Heart right ventricle (tissue), 16 donors: Measurements from ENCODE around the gene LY6G5B. TPM values are rescaled to one million over a fixed set of nuclear protein-coding genes. Genes with fewer than 3 reads are reported as not detected.
"Not testable (repeated sequence)": the region's sequence is repeated elsewhere in the genome, so short reads cannot be mapped to it uniquely, and the experiment has no call there.

ENCODE experiments used
- ATAC-seq, 8 donors: fragments of 200-7000 bp; cut with Tn5 transposase; one replicate each; pipeline ENCODE4 v1.9.1; 2020; ENCODE audit warnings: mild to moderate bottlenecking in 8 of 8, moderate library complexity in 8 of 8, moderate number of reproducible peaks in 1 of 8
- DNase-seq, 2 donors: peaks; one replicate each; pipeline ENCODE4 v3.0.0-alpha.2; 2020
- H3K27ac ChIP-seq, 10 donors: fragments of 200-600 bp; sonication (generic) in 2 of 10; one replicate each; pipeline versions ENCODE4 v1.5.0 to v1.8.0; 2020 to 2022; ENCODE audit warnings: mild to moderate bottlenecking in 3 of 10
- H3K27me3 ChIP-seq, 7 donors: fragments of 200-600 bp; one replicate each; pipeline ENCODE4 v1.8.0; 2021 to 2022; ENCODE audit warnings: mild to moderate bottlenecking in 2 of 7
- H3K36me3 ChIP-seq, 9 donors: fragments of 200-600 bp; sonication (generic) in 1 of 9; one replicate each; pipeline versions ENCODE4 v1.5.0 to v1.8.0; 2020 to 2022; ENCODE audit warnings: mild to moderate bottlenecking in 2 of 9
- H3K4me1 ChIP-seq, 9 donors: fragments of 200-600 bp; sonication (generic) in 1 of 9; one replicate each; pipeline versions ENCODE4 v1.5.0 to v1.8.0; 2020 to 2022; ENCODE audit warnings: mild to moderate bottlenecking in 4 of 9
- H3K4me3 ChIP-seq, 10 donors: fragments of 200-600 bp; sonication (generic) in 2 of 10; one replicate each; pipeline versions ENCODE4 v1.5.0 to v1.8.0; 2020 to 2022; ENCODE audit warnings: mild to moderate bottlenecking in 7 of 10, moderate library complexity in 2 of 10
- H3K9me3 ChIP-seq, 11 donors: fragments of 200-600 bp in 10 of 11; sonication (generic) in 2 of 11; one replicate each; pipeline versions ENCODE4 v1.5.0 to v1.8.0; 2013 to 2022; ENCODE audit warnings: mild to moderate bottlenecking in 2 of 11, control low read depth in 1 of 11, moderate library complexity in 1 of 11
- whole genome bisulfite sequencing, 2 donors: extraction: QIAGEN DNeasy Blood & Tissue Kit; methylation state at CpG; one replicate each; pipeline ENCODE4 v1.1.7; 2013; ENCODE audit warnings: inconsistent platforms in 1 of 2; 5-methylcytosine and 5-hydroxymethylcytosine counted together
- intact Hi-C, 10 donors: fragments of 100-400 bp; cut with DNase I; formaldehyde crosslinking; loops; one replicate each; pipeline versions ENCODE4 v1.11.1 to v1.14.2; 2022
- polyA plus RNA-seq, 2 donors: library from polyadenylated mRNA; stranded (reverse); fragments of 200-250 nt; gene quantifications; one replicate each; pipeline ENCODE4 v1.2.3, GENCODE V29; 2013
- total RNA-seq, 10 donors: library from RNA; stranded (reverse); fragmentation: NEBNext Ultra II Directional in 3 of 10; extraction: Animal tissue kit (Norgen Biotek cat#: 25700) in 3 of 10; gene quantifications; one replicate each; pipeline versions ENCODE4 v1.2.1 to v1.2.4, GENCODE V29; 2021 to 2023
- TF ChIP-seq, protein P1 (sequence below), 9 donors: fragments of 200-600 bp; sonication (generic) in 2 of 9; IDR thresholded peaks; one replicate each; pipeline versions ENCODE4 v1.5.0 to v1.8.0; 2021 to 2022; ENCODE audit warnings: antibody characterized with exemption in 9 of 9, mild to moderate bottlenecking in 5 of 9, moderate library complexity in 1 of 9
- donor health status: Arrhythmogenic right ventricular cardiomyopathy.
- donor health status: ischemic (EF 13 %, LVEDD 7.1; RV severe dilation, severe dysfunction).
- donor health status: healthy with polysubstance abuse.
- donor health status: DM: no; HTN: yes; CAD: no.
- donor health status: DM: no; HTN: no; CAD: no.
- donor health status: ischemic (EF 25% LVEDD 6.9; RV normal size, moderate dysfunction).
- donor health status: ischemic (EF 25% LVEDD 5.7; RV mildly dilated, moderate dysfunction).
- donor health status: healthy.
- donor health status: DM: yes; HTN: yes; CAD: no.
- donor health status: Ischemic cardiomyopathy.
- donor health status: ischemic (EF 35%, LVEDD 5.7; RV mildly dilated, moderate dysfunction).
- donor health status: nonischemic (EF 11% LVEDD 7.7; RV severe dilation, severe dysfunction).
- donor health status: DM: yes; HTN: yes; CAD: no.
- donor health status: PGD.
- donor health status: ischemic (EF 29% LVEDD 5.4; RV normal size, mild dysfunction).
- donor health status: nonischemic (EF 23%, LVEDD 6.1; RV moderate dilation, normal function).

LY6G5B gene
- total and polyA plus RNA-seq, 12 donors: 2.4 to 7.3 (median 3.8) TPM

DNA sequence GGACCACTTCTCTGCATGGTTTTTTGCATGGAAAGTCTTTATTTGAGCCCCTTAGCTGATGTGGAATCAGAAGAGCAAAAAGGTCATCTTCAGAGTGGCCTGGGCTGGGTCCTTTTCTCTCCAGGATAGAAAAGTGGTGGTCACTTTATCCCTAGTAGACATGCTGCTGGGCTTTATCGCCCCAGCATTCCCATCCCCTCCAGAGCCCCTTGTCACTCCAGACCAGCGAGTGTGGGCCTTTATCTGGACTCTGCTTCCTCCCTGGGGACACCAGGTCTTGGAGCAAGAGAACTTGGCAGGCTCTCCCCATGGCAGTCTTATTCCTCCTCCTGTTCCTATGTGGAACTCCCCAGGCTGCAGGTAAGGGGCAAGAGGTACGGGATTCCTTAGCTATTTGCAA is 36.8 kb downstream of the LY6G5B start, which contains the start of gene LY6G6F:
Gene LY6G6F, plus strand, starts transcription at position 268 of the 400 bp plus-strand sequence. Its CDS starts 41 bp downstream, at position 309.
- no peaks in the 10 kb centered on the region for H3K36me3 ChIP-seq
- 25 to 36% methylated on average over 3 of the region's 3 CpGs for WGBS, 2 donors
- H3K4me1 ChIP-seq: peaks cover 7 to 23% (median 12%) of the 10 kb centered on the region in 9 donors
- no peak for ATAC-seq
- peaks cover 0 to 5% (median 0%) of the 10 kb centered on the region in 7 donors for H3K27me3 ChIP-seq
- no peak for DNase-seq
- TF ChIP-seq, protein P1, sequence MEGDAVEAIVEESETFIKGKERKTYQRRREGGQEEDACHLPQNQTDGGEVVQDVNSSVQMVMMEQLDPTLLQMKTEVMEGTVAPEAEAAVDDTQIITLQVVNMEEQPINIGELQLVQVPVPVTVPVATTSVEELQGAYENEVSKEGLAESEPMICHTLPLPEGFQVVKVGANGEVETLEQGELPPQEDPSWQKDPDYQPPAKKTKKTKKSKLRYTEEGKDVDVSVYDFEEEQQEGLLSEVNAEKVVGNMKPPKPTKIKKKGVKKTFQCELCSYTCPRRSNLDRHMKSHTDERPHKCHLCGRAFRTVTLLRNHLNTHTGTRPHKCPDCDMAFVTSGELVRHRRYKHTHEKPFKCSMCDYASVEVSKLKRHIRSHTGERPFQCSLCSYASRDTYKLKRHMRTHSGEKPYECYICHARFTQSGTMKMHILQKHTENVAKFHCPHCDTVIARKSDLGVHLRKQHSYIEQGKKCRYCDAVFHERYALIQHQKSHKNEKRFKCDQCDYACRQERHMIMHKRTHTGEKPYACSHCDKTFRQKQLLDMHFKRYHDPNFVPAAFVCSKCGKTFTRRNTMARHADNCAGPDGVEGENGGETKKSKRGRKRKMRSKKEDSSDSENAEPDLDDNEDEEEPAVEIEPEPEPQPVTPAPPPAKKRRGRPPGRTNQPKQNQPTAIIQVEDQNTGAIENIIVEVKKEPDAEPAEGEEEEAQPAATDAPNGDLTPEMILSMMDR (IDR thresholded peaks at IDR 0.05): no peak
- H3K9me3 ChIP-seq: no peaks in the 10 kb centered on the region
- H3K27ac ChIP-seq: no peak within 1 kb of the TSS
- intact Hi-C loops: no loop called here
- no peak within 1 kb of the TSS for H3K4me3 ChIP-seq

DNA sequence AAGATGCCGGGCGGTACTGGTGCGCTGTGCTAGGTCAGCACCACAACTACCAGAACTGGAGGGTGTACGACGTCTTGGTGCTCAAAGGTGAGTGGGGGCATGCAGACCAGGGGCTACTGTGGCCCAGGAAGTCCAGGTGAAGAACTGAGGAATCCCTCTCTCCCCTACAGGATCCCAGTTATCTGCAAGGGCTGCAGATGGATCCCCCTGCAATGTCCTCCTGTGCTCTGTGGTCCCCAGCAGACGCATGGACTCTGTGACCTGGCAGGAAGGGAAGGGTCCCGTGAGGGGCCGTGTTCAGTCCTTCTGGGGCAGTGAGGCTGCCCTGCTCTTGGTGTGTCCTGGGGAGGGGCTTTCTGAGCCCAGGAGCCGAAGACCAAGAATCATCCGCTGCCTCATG is 37.9 kb downstream of the LY6G5B start:
- H3K27me3 ChIP-seq: peaks cover 0 to 5% (median 0%) of the 10 kb centered on the region in 7 donors
- no peak for ATAC-seq
- WGBS, 2 donors: 89 to 91% methylated on average over 10 of the region's 10 CpGs
- intact Hi-C loops: no loop called here
- H3K9me3 ChIP-seq: no peaks in the 10 kb centered on the region
- H3K4me3 ChIP-seq: no peak overlapping the region
- DNase-seq: no peak
- H3K36me3 ChIP-seq: no peaks in the 10 kb centered on the region
- TF ChIP-seq, protein P1 (IDR thresholded peaks at IDR 0.05): no peak
- peaks cover 0 to 16% (median 5%) of the 10 kb centered on the region in 9 donors for H3K4me1 ChIP-seq
- H3K27ac ChIP-seq: no peak overlapping the region

DNA sequence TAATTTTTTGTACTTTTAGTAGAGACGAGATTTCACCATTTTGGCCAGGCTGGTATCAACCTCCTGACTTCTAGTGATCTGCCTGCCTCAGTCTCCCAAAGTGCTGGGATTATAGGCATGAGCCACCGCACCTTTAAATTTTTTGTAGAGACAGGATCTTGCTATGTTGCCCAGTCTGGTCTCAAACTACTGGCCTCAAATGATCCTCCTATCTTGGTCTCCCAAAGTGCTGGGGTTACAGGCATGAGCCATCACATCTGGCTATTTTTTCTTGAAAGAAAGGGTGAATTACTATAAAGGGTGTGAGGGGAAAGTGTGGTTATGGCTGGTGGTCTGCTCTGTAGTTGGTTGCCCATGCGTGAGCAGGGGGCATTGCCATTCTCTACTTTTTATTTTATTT is 38.4 kb downstream of the LY6G5B start:
- no peaks in the 10 kb centered on the region for H3K36me3 ChIP-seq
- no peak overlapping the region for H3K27ac ChIP-seq
- H3K27me3 ChIP-seq: peaks cover 0 to 5% (median 0%) of the 10 kb centered on the region in 7 donors
- TF ChIP-seq, protein P1 (IDR thresholded peaks at IDR 0.05): no peak
- no peak overlapping the region for H3K4me3 ChIP-seq
- intact Hi-C loops: no loop called here
- no peak for ATAC-seq
- peaks cover 0 to 16% (median 5%) of the 10 kb centered on the region in 9 donors for H3K4me1 ChIP-seq
- 94 to 99% methylated on average over 3 of the region's 3 CpGs for WGBS, 2 donors
- DNase-seq: no peak
- no peaks in the 10 kb centered on the region for H3K9me3 ChIP-seq

DNA sequence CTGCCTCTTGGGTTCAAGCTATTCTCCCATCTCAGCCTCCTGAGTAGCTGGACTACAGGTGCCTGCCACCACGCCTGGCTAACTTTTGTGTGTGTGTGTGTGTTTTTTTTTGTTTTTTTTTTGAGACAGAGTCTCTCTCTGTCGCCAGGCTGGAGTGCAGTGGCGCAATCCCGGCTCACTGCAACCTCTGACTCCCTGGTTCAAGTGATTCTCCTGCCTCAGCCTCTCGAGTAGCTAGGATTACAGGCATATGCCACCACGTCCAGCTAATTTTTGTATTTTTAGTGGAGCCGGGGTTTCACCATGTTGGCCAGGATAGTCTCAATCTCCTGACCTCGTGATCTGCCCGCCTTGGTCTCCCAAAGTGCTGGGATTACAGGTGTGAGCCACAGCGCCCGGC is 39.4 kb downstream of the LY6G5B start:
- intact Hi-C loops, DNase-seq: not testable (repeated sequence)

DNA sequence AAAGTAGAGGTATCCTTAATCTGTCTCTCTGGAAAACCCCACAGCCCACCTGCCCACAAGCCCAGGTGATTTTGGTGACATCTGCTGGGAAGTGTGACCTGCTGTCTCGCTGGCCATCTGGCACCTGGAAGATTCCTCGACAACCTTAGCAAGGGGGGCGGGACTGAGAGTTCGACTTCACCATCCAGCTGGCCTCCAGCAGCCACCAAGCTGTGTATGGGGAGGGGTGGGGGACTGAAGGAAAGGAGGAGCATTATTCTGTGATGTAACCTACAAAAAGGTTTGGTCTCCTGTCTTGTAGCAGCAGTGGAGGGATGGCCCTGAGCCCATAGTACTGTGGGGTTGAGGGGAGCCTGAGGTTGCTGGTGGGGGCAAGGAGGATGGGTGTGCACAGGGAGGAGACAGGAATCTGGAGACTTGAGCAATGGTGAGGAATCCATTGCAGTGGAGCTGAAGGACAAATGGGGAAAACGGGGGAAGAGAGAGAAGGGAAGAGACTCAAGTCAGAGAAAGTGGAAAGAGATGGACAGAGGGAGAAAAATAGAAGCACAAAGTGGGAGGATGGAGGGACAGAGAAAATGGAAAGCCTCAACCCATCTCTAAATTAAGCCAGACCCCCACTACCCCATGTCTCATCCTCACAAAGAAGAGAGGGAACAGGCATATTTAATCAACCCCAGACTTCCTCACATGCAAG is 40.9 kb downstream of the LY6G5B start:
- no peaks in the 10 kb centered on the region for H3K36me3 ChIP-seq
- intact Hi-C loops: no loop called here
- no peaks in the 10 kb centered on the region for H3K9me3 ChIP-seq
- no peak overlapping the region for H3K4me3 ChIP-seq
- H3K4me1 ChIP-seq: peaks cover 0 to 10% (median 0%) of the 10 kb centered on the region in 9 donors
- TF ChIP-seq, protein P1 (IDR thresholded peaks at IDR 0.05): no peak
- no peak overlapping the region for H3K27ac ChIP-seq
- no peak for DNase-seq
- ATAC-seq: no peak
- H3K27me3 ChIP-seq: peaks cover 0 to 5% (median 0%) of the 10 kb centered on the region in 7 donors
- WGBS, 2 donors: 54 to 56% methylated on average over 5 of the region's 5 CpGs

More for the DNA sequence above, 39.4 kb downstream of the LY6G5B start:
- WGBS, 2 donors: 91 to 94% methylated on average over 11 of the region's 11 CpGs
- not testable (repeated sequence) for H3K36me3 ChIP-seq, H3K9me3 ChIP-seq, H3K27ac ChIP-seq, H3K27me3 ChIP-seq, ATAC-seq, H3K4me1 ChIP-seq, H3K4me3 ChIP-seq
